Liver (tissue), 9 donors: Measurements from ENCODE around the gene TMEM178B. TPM values are rescaled to one million over a fixed set of nuclear protein-coding genes. Genes with fewer than 3 reads are reported as not detected.
A peak's percentile ranks its signal among the peaks of the same experiment; 100 is the strongest.

ENCODE experiments used
- DNase-seq: peaks from one replicate; pipeline ENCODE4 v3.0.0-alpha.2; 2017; ENCODE audit warnings: low spot score
- H3K27ac ChIP-seq, 2 donors: one replicate each; pipeline ENCODE4 v1.7.0; 2013; ENCODE audit warnings: inconsistent platforms in 2 of 2, low read length in 2 of 2, control low read depth in 1 of 2, low read depth in 1 of 2, mild to moderate bottlenecking in 1 of 2
- H3K27me3 ChIP-seq, 4 donors: one replicate each; pipeline versions ENCODE4 v1.6.1 to v1.7.0; 2013; ENCODE audit warnings: low read length in 3 of 4, inconsistent platforms in 1 of 4, mild to moderate bottlenecking in 1 of 4, moderate library complexity in 1 of 4; ENCODE audit not compliant: control insufficient read depth in 4 of 4, insufficient read depth in 4 of 4
- H3K36me3 ChIP-seq, 4 donors: one replicate each; pipeline versions ENCODE4 v1.6.1 to v1.7.0; 2013; ENCODE audit warnings: low read length in 3 of 4, mild to moderate bottlenecking in 3 of 4, low read depth in 1 of 4, moderate library complexity in 1 of 4; ENCODE audit not compliant: control insufficient read depth in 4 of 4, insufficient read depth in 3 of 4
- H3K4me1 ChIP-seq, 4 donors: one replicate each; pipeline versions ENCODE4 v1.6.1 to v1.7.0; 2013; ENCODE audit warnings: low read length in 3 of 4, mild to moderate bottlenecking in 3 of 4, moderate library complexity in 1 of 4; ENCODE audit not compliant: control insufficient read depth in 4 of 4, insufficient read depth in 4 of 4
- H3K4me3 ChIP-seq, 3 donors: one replicate each; pipeline versions ENCODE4 v1.6.1 to v1.7.0; 2013; ENCODE audit warnings: low read length in 3 of 3, control low read depth in 1 of 3, low read depth in 1 of 3, mild to moderate bottlenecking in 1 of 3
- H3K9ac ChIP-seq, 2 donors: one replicate each; pipeline ENCODE4 v1.7.0; 2013; ENCODE audit warnings: low read length in 2 of 2, mild to moderate bottlenecking in 2 of 2, moderate library complexity in 2 of 2, control low read depth in 1 of 2, low read depth in 1 of 2
- H3K9me3 ChIP-seq, 4 donors: one replicate each; pipeline versions ENCODE4 v1.6.1 to v1.7.0; 2013; ENCODE audit warnings: low read length in 3 of 4; ENCODE audit not compliant: control insufficient read depth in 4 of 4
- EGR1 ChIP-seq, 2 donors: IDR thresholded peaks; 2 replicates each; pipeline ENCODE4 v1.6.1; 2016 to 2018; ENCODE audit warnings: antibody characterized with exemption in 2 of 2, low read depth in 2 of 2
- FOXA1 ChIP-seq: IDR thresholded peaks from 2 replicates; pipeline ENCODE4 v1.6.1; 2016; ENCODE audit warnings: antibody characterized with exemption
- FOXA2 ChIP-seq: IDR thresholded peaks from 2 replicates; pipeline ENCODE4 v1.6.1; 2016; ENCODE audit warnings: antibody characterized with exemption
- GABPA ChIP-seq, 2 donors: IDR thresholded peaks in 1 of 2; conservative IDR thresholded peaks in 1 of 2; 2 replicates each; pipeline ENCODE4 v1.6.1; 2016; ENCODE audit warnings: antibody characterized with exemption in 2 of 2, mild to moderate bottlenecking in 1 of 2, moderate library complexity in 1 of 2
- HNF4A ChIP-seq, 2 donors: conservative IDR thresholded peaks; 2 replicates each; pipeline ENCODE4 v1.6.1; 2016; ENCODE audit warnings: antibody characterized with exemption in 2 of 2, mild to moderate bottlenecking in 2 of 2
- HNF4G ChIP-seq: IDR thresholded peaks from 2 replicates; pipeline ENCODE4 v1.6.1; 2016; ENCODE audit warnings: antibody characterized with exemption
- JUND ChIP-seq, 2 donors: IDR thresholded peaks; 2 replicates each; pipeline ENCODE4 v1.6.1; 2016; ENCODE audit warnings: antibody characterized with exemption in 2 of 2
- NR2F2 ChIP-seq: IDR thresholded peaks from 2 replicates; pipeline ENCODE4 v1.6.1; 2016; ENCODE audit warnings: antibody characterized with exemption
- RAD21 ChIP-seq, 2 donors: IDR thresholded peaks; 2 replicates each; pipeline ENCODE4 v1.6.1; 2016; ENCODE audit warnings: antibody characterized with exemption in 2 of 2, mild to moderate bottlenecking in 2 of 2
- RXRA ChIP-seq, 2 donors: IDR thresholded peaks; 2 replicates each; pipeline ENCODE4 v1.6.1; 2017 to 2018; ENCODE audit warnings: antibody characterized with exemption in 2 of 2, mild to moderate bottlenecking in 1 of 2
- SP1 ChIP-seq: IDR thresholded peaks from 2 replicates; pipeline ENCODE4 v1.6.1; 2018; ENCODE audit warnings: antibody characterized with exemption, mild to moderate bottlenecking
- TAF1 ChIP-seq: conservative IDR thresholded peaks from 2 replicates; pipeline ENCODE4 v1.6.1; 2016; ENCODE audit warnings: antibody characterized with exemption, mild to moderate bottlenecking
- YY1 ChIP-seq: IDR thresholded peaks from 2 replicates; pipeline ENCODE4 v1.6.1; 2016; ENCODE audit warnings: antibody characterized with exemption, mild to moderate bottlenecking
- WGBS: extraction: QIAGEN DNeasy Blood & Tissue Kit; methylation state at CpG from one replicate; pipeline ENCODE4 v1.1.7; 2013; 5-methylcytosine and 5-hydroxymethylcytosine counted together
- polyA plus RNA-seq, 2 donors: library from polyadenylated mRNA; stranded (reverse) in 1 of 2; unstranded in 1 of 2; fragments of 200-250 nt in 1 of 2; fragments of >200 nt in 1 of 2; fragmentation: Nextera tagmentation in 1 of 2; extraction: Ambion mirVana in 1 of 2; gene quantifications; one replicate each; pipeline versions ENCODE4 v1.2.1 to v1.2.3, GENCODE V29; 2013 to 2015
- total RNA-seq, 2 donors: library from RNA; depleted of rRNA; stranded (reverse); fragments of >200 nt; gene quantifications; one replicate each; pipeline ENCODE4 v1.2.3, GENCODE V29; 2014
- TF ChIP-seq, protein P1 (sequence below): fragments of 150-350 bp; IDR thresholded peaks from 2 replicates; pipeline ENCODE4 v1.5.1; 2017; ENCODE audit warnings: improper control_type of control experiment, low read depth, low read length; ENCODE audit not compliant: missing input control
- TF ChIP-seq, protein P2 (sequence below): IDR thresholded peaks from 2 replicates; pipeline ENCODE4 v1.6.1; 2016; ENCODE audit warnings: antibody characterized with exemption
- TF ChIP-seq, protein P3 (sequence below): IDR thresholded peaks from 2 replicates; pipeline ENCODE4 v1.6.1; 2016; ENCODE audit warnings: antibody characterized with exemption
- TF ChIP-seq, protein P4 (sequence below): IDR thresholded peaks from 2 replicates; pipeline ENCODE4 v1.6.1; 2016; ENCODE audit warnings: antibody characterized with exemption
- TF ChIP-seq, protein P5 (sequence below): IDR thresholded peaks from 2 replicates; pipeline ENCODE4 v1.6.1; 2016; ENCODE audit warnings: antibody characterized with exemption, mild to moderate bottlenecking
- donor health status: healthy.
- donor health status: healthy.
- donor health status: healthy.
- donor health status: healthy.
- donor health status: healthy.

TMEM178B gene
- total and polyA plus RNA-seq, 4 donors, result under 0.01 to 0.02 (median under 0.01) TPM; not detected in 1

DNA sequence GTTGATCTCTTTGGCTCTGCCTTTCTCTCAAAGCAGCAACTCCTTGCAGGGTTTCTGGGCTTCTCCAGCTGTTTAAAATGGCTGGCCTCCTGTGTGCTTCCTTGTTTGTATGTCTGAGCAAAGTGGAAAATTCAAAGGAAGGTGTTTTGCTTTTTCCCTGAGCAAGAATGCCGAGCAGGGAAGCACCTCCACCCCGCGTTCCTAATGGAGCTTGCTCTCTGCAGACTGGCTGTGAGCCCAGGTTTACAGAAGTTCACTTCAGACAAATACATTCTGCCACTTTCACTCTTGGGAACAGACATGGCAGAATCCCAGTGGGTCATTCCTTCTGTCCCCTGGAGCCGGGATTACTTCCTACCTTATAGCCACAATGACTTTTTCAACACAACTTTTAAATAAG is 295.6 kb downstream of the TMEM178B start:
- Histone ChIP-seq H3K9me3 (no peaks in the 10 kb centered on the region), H3K4me3 (peak overlapping the region in 1 of 3 donors; percentile 10), H3K27ac (no peak overlapping the region), H3K9ac (no peak overlapping the region), H3K4me1 (peaks cover 0 to 3% (median 1%) of the 10 kb centered on the region in 4 donors), H3K36me3 (no peaks in the 10 kb centered on the region), H3K27me3 (no peaks in the 10 kb centered on the region)
- peak; percentile 12 to 30 for TF ChIP-seq RAD21 (IDR thresholded peaks at IDR 0.05)
- no peak for TF ChIP-seq JUND (IDR thresholded peaks at IDR 0.05)
- TF ChIP-seq SP1, result peak; percentile 30
- TF ChIP-seq, protein P1, sequence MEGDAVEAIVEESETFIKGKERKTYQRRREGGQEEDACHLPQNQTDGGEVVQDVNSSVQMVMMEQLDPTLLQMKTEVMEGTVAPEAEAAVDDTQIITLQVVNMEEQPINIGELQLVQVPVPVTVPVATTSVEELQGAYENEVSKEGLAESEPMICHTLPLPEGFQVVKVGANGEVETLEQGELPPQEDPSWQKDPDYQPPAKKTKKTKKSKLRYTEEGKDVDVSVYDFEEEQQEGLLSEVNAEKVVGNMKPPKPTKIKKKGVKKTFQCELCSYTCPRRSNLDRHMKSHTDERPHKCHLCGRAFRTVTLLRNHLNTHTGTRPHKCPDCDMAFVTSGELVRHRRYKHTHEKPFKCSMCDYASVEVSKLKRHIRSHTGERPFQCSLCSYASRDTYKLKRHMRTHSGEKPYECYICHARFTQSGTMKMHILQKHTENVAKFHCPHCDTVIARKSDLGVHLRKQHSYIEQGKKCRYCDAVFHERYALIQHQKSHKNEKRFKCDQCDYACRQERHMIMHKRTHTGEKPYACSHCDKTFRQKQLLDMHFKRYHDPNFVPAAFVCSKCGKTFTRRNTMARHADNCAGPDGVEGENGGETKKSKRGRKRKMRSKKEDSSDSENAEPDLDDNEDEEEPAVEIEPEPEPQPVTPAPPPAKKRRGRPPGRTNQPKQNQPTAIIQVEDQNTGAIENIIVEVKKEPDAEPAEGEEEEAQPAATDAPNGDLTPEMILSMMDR, result no peak
- peak; percentile 57 for TF ChIP-seq YY1
- TF ChIP-seq RXRA (IDR thresholded peaks at IDR 0.05), result peak in 1 of 2 donors; percentile 20
- peak in 1 of 2 donors; percentile 15 for TF ChIP-seq HNF4A (conservative IDR thresholded peaks at IDR 0.05)
- no peak for DNase-seq
- whole genome bisulfite sequencing, result 24% methylated on average over 4 of the region's 4 CpGs

DNA sequence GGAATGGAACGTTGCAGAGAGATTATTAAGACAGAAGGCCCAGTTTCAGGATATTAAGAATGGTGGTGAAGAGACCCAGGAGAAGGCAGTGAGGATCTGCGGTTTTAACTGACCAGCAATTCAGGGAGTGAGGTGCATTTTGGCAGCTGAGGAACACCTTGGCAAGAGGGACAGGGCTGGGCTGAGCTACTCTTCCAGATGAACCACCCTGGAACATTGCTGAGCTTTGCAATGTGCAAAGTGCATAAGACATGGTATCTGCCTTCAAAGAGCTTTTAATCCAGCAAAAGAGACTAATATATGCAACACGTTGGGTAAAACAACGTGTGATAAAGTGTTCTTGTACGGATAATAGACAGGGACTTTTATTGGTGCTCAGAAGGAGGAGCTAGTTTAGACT is 296.3 kb downstream of the TMEM178B start:
- H3K4me1 ChIP-seq, result peaks cover 0 to 3% (median 1%) of the 10 kb centered on the region in 4 donors
- 80% methylated on average over 5 of the region's 5 CpGs for WGBS
- no peak overlapping the region for H3K9ac ChIP-seq
- no peak overlapping the region for H3K4me3 ChIP-seq
- H3K27me3 ChIP-seq, result no peaks in the 10 kb centered on the region
- no peak for DNase-seq
- H3K9me3 ChIP-seq, result no peaks in the 10 kb centered on the region
- H3K36me3 ChIP-seq, result no peaks in the 10 kb centered on the region
- no peak for TF ChIP-seq JUND (IDR thresholded peaks at IDR 0.05)
- TF ChIP-seq FOXA2, result no peak
- TF ChIP-seq EGR1 (IDR thresholded peaks at IDR 0.05; ENCODE audit: low read depth in 2 of 2), result no peak
- no peak for TF ChIP-seq TAF1
- no peak for TF ChIP-seq RAD21 (IDR thresholded peaks at IDR 0.05)
- TF ChIP-seq, protein P1, result no peak
- no peak for TF ChIP-seq RXRA (IDR thresholded peaks at IDR 0.05)
- TF ChIP-seq, protein P2, sequence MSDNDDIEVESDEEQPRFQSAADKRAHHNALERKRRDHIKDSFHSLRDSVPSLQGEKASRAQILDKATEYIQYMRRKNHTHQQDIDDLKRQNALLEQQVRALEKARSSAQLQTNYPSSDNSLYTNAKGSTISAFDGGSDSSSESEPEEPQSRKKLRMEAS, result no peak
- TF ChIP-seq HNF4A (conservative IDR thresholded peaks at IDR 0.05), result no peak
- TF ChIP-seq SP1, result no peak
- no peak for TF ChIP-seq YY1
- TF ChIP-seq FOXA1, result no peak
- TF ChIP-seq NR2F2, result no peak
- TF ChIP-seq, protein P3, sequence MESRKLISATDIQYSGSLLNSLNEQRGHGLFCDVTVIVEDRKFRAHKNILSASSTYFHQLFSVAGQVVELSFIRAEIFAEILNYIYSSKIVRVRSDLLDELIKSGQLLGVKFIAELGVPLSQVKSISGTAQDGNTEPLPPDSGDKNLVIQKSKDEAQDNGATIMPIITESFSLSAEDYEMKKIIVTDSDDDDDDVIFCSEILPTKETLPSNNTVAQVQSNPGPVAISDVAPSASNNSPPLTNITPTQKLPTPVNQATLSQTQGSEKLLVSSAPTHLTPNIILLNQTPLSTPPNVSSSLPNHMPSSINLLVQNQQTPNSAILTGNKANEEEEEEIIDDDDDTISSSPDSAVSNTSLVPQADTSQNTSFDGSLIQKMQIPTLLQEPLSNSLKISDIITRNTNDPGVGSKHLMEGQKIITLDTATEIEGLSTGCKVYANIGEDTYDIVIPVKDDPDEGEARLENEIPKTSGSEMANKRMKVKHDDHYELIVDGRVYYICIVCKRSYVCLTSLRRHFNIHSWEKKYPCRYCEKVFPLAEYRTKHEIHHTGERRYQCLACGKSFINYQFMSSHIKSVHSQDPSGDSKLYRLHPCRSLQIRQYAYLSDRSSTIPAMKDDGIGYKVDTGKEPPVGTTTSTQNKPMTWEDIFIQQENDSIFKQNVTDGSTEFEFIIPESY, result no peak
- TF ChIP-seq, protein P4, sequence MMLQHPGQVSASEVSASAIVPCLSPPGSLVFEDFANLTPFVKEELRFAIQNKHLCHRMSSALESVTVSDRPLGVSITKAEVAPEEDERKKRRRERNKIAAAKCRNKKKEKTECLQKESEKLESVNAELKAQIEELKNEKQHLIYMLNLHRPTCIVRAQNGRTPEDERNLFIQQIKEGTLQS, result no peak
- no peak for TF ChIP-seq GABPA (IDR thresholded peaks at IDR 0.05 in 1 of 2, conservative IDR thresholded peaks at IDR 0.05 in 1 of 2)
- TF ChIP-seq HNF4G, result no peak
- TF ChIP-seq, protein P5, sequence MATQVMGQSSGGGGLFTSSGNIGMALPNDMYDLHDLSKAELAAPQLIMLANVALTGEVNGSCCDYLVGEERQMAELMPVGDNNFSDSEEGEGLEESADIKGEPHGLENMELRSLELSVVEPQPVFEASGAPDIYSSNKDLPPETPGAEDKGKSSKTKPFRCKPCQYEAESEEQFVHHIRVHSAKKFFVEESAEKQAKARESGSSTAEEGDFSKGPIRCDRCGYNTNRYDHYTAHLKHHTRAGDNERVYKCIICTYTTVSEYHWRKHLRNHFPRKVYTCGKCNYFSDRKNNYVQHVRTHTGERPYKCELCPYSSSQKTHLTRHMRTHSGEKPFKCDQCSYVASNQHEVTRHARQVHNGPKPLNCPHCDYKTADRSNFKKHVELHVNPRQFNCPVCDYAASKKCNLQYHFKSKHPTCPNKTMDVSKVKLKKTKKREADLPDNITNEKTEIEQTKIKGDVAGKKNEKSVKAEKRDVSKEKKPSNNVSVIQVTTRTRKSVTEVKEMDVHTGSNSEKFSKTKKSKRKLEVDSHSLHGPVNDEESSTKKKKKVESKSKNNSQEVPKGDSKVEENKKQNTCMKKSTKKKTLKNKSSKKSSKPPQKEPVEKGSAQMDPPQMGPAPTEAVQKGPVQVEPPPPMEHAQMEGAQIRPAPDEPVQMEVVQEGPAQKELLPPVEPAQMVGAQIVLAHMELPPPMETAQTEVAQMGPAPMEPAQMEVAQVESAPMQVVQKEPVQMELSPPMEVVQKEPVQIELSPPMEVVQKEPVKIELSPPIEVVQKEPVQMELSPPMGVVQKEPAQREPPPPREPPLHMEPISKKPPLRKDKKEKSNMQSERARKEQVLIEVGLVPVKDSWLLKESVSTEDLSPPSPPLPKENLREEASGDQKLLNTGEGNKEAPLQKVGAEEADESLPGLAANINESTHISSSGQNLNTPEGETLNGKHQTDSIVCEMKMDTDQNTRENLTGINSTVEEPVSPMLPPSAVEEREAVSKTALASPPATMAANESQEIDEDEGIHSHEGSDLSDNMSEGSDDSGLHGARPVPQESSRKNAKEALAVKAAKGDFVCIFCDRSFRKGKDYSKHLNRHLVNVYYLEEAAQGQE, result no peak
- no peak overlapping the region for H3K27ac ChIP-seq
